ENCODE data around the gene PID1.

PID1 gene

DNA sequence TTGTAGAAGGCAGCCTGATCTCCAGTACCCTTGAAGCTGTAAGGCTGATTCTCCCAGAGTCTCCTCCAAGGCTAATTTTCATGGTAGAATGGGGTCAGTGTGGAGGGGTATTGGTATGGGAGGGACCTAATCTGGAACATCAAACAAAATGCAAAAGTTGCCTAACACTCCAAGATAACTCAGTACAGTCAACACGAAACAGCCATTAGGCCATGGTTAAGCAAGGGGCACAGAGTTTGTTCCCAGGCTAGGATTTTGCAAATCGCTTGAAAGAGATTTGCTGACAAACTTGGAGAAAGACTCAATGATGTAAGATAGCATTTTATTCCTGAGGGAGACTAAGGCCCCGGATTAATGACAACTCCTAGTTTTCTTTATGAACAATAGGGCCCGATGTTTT, 5.4 kb downstream of the PID1 start:
- no peak overlapping the region for H3K4me2 ChIP-seq (ENCODE audit: low read depth, low read length)
- no peak overlapping the region for H3K27ac ChIP-seq (ENCODE audit: low read length)
- H2AFZ ChIP-seq (ENCODE audit: low read length), result no peak overlapping the region
- H3K36me3 ChIP-seq (replicated peaks; ENCODE audit: insufficient read depth, low read length), result no peaks in the 10 kb centered on the region
- no peaks in the 10 kb centered on the region for H3K4me1 ChIP-seq (ENCODE audit: low read length)
- no peaks in the 10 kb centered on the region for H3K79me2 ChIP-seq (ENCODE audit: low read length)
- no peaks in the 10 kb centered on the region for H4K20me1 ChIP-seq (ENCODE audit: insufficient read depth, low read length)
- no peaks in the 10 kb centered on the region for H3F3A ChIP-seq (ENCODE audit: insufficient read depth, low read length)
- H3K9me3 ChIP-seq (replicated peaks; ENCODE audit: insufficient read depth, low read length), result no peaks in the 10 kb centered on the region
- H3K9ac ChIP-seq (ENCODE audit: low read length), result no peak overlapping the region
- no peaks in the 10 kb centered on the region; the same call in 1 of the 2 replicates for H3K27me3 ChIP-seq (replicated peaks; ENCODE audit: insufficient read depth, low read length)
- TF ChIP-seq CTCF (IDR thresholded peaks at IDR 0.05; ENCODE audit: low read length), result no peak
- no peak for TF ChIP-seq EZH2phosphoT487 (IDR thresholded peaks at IDR 0.05; ENCODE audit: low read length)
- TF ChIP-seq EZH2 (optimal IDR thresholded peaks at IDR 0.05; ENCODE audit: low read depth, low read length), result no peak
- no peak overlapping the region for H3K4me3 ChIP-seq (ENCODE audit: low read length)
- DNase-seq, result no peak
- H3K9me2 ChIP-seq (replicated peaks; ENCODE audit: insufficient read depth, low read length), result no peaks in the 10 kb centered on the region

DNA sequence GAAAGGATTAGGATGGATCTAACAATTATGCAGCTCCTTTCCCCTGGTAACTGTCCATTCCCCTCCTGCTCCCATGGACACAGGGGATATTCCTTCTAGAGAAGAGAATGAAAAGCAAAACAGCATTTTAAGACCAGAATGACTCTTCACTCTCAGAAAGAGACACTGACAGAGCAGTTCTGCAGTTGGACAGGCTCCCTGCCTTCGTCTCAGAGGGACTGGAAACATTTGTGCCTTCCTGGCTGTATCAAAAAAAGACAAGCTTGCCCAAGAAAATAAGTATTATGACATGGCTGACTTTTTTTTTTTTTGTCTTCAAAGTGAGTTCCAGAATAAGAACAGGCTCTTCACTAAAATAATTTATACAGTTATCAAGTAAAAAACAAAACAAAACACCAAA, 9.5 kb downstream of the PID1 start:
- no peaks in the 10 kb centered on the region for H3K9me3 ChIP-seq (replicated peaks; ENCODE audit: insufficient read depth, low read length)
- H3K4me2 ChIP-seq (ENCODE audit: low read depth, low read length), result no peak overlapping the region
- H3F3A ChIP-seq (ENCODE audit: insufficient read depth, low read length), result no peaks in the 10 kb centered on the region
- H3K79me2 ChIP-seq (ENCODE audit: low read length), result no peaks in the 10 kb centered on the region
- H3K4me3 ChIP-seq (ENCODE audit: low read length), result no peak overlapping the region
- no peak overlapping the region for H3K9ac ChIP-seq (ENCODE audit: low read length)
- TF ChIP-seq CTCF (IDR thresholded peaks at IDR 0.05; ENCODE audit: low read length) (no peak), EZH2phosphoT487 (IDR thresholded peaks at IDR 0.05; ENCODE audit: low read length) (no peak), EZH2 (optimal IDR thresholded peaks at IDR 0.05; ENCODE audit: low read depth, low read length) (no peak)
- H3K27ac ChIP-seq (ENCODE audit: low read length), result no peak overlapping the region
- H3K9me2 ChIP-seq (replicated peaks; ENCODE audit: insufficient read depth, low read length), result no peaks in the 10 kb centered on the region
- no peak overlapping the region for H2AFZ ChIP-seq (ENCODE audit: low read length)
- no peak for DNase-seq
- no peaks in the 10 kb centered on the region for H4K20me1 ChIP-seq (ENCODE audit: insufficient read depth, low read length)
- no peaks in the 10 kb centered on the region for H3K27me3 ChIP-seq (replicated peaks; ENCODE audit: insufficient read depth, low read length)
- H3K4me1 ChIP-seq (ENCODE audit: low read length), result no peaks in the 10 kb centered on the region
- no peaks in the 10 kb centered on the region for H3K36me3 ChIP-seq (replicated peaks; ENCODE audit: insufficient read depth, low read length)

- H3K27me3 ChIP-seq (replicated peaks; ENCODE audit: insufficient read depth, low read length), result no peaks in the 10 kb centered on the region
These were observed 10.0 kb downstream of the PID1 start for GRCh38 chr2:229261076-229261475.

More at GRCh38 chr2:229261076-229261475, 10.0 kb downstream of the PID1 start:
- no peak overlapping the region for H3K27ac ChIP-seq (ENCODE audit: low read length)
- no peaks in the 10 kb centered on the region for H3F3A ChIP-seq (ENCODE audit: insufficient read depth, low read length)
- H3K9ac ChIP-seq (ENCODE audit: low read length), result no peak overlapping the region
- TF ChIP-seq EZH2phosphoT487 (IDR thresholded peaks at IDR 0.05; ENCODE audit: low read length), result no peak
- no peak for TF ChIP-seq CTCF (IDR thresholded peaks at IDR 0.05; ENCODE audit: low read length)
- TF ChIP-seq EZH2 (optimal IDR thresholded peaks at IDR 0.05; ENCODE audit: low read depth, low read length), result no peak
- no peaks in the 10 kb centered on the region for H4K20me1 ChIP-seq (ENCODE audit: insufficient read depth, low read length)
- no peak overlapping the region for H3K4me3 ChIP-seq (ENCODE audit: low read length)
- no peaks in the 10 kb centered on the region for H3K9me3 ChIP-seq (replicated peaks; ENCODE audit: insufficient read depth, low read length)
- H3K9me2 ChIP-seq (replicated peaks; ENCODE audit: insufficient read depth, low read length), result no peaks in the 10 kb centered on the region
- H3K79me2 ChIP-seq (ENCODE audit: low read length), result no peaks in the 10 kb centered on the region
- no peaks in the 10 kb centered on the region for H3K4me1 ChIP-seq (ENCODE audit: low read length)
- H3K4me2 ChIP-seq (ENCODE audit: low read depth, low read length), result no peak overlapping the region
- H2AFZ ChIP-seq (ENCODE audit: low read length), result no peak overlapping the region
- no peak for DNase-seq
- H3K36me3 ChIP-seq (replicated peaks; ENCODE audit: insufficient read depth, low read length), result no peaks in the 10 kb centered on the region
